ENCODE measurements around the gene PRELID3B.
A peak's percentile ranks its signal among the peaks of the same experiment; 100 is the strongest.

Gene PRELID3B

DNA sequence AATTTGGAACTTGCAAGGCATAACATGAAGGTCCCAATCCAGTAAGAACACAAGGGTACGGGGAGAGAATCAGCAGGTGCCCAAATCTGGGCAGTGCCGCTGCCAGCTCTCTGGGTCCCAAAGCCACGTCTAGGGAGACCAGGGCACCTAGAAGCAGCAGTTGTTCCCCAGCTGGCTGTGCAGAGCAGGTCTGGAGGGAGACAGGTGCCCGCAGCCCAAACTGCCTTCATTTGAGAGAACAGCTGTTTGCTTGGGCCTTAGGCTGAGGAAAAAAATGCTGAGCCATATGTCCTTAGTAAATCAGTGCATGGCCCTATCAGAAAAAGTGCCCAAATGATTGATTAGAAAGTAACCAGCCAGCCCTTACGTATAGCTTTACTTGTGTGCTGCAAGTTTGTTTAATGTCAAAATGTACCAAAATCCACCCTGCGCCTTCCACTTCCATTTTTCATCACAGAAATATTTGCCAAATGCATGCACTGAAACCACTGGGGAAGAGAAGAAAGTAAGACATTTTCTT lies 9.1 kb upstream of the PRELID3B start:
- in situ Hi-C loops (cut with HindIII; ENCODE audit: low sequenced_read_pairs) = no loop called here
- DNase-seq (ENCODE audit: low read depth, low spot score) = no peak
- H3K4me3 ChIP-seq (ENCODE audit: low read depth, low read length) = no peak overlapping the region
- TF ChIP-seq, protein P1, sequence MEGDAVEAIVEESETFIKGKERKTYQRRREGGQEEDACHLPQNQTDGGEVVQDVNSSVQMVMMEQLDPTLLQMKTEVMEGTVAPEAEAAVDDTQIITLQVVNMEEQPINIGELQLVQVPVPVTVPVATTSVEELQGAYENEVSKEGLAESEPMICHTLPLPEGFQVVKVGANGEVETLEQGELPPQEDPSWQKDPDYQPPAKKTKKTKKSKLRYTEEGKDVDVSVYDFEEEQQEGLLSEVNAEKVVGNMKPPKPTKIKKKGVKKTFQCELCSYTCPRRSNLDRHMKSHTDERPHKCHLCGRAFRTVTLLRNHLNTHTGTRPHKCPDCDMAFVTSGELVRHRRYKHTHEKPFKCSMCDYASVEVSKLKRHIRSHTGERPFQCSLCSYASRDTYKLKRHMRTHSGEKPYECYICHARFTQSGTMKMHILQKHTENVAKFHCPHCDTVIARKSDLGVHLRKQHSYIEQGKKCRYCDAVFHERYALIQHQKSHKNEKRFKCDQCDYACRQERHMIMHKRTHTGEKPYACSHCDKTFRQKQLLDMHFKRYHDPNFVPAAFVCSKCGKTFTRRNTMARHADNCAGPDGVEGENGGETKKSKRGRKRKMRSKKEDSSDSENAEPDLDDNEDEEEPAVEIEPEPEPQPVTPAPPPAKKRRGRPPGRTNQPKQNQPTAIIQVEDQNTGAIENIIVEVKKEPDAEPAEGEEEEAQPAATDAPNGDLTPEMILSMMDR (IDR thresholded peaks at IDR 0.05; ENCODE audit: low read depth, low read length) = no peak

DNA sequence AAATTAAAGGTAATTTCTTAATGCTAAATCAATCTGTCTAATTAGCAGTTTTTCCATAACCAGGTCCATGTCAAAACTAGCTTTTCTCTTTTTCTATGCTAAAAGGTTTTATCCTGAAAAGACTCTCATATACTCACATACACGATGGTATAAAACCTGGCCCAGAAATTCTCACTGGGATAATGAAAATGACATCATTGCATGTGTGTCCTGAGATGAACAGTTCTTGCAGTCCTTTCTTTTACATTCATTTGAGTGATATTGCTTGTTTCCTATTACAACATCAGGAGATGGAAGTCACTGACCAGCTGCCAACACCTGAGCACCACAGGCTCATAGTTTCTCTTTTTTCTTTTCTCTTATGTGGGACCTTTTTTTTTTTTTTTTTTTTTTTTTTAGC lies 7.9 kb upstream of the PRELID3B start:
- TF ChIP-seq, protein P1 (IDR thresholded peaks at IDR 0.05; ENCODE audit: low read depth, low read length) = no peak
- in situ Hi-C loops (cut with HindIII; ENCODE audit: low sequenced_read_pairs) = no loop called here
- DNase-seq (ENCODE audit: low read depth, low spot score) = no peak
- H3K4me3 ChIP-seq (ENCODE audit: low read depth, low read length) = no peak overlapping the region

DNA sequence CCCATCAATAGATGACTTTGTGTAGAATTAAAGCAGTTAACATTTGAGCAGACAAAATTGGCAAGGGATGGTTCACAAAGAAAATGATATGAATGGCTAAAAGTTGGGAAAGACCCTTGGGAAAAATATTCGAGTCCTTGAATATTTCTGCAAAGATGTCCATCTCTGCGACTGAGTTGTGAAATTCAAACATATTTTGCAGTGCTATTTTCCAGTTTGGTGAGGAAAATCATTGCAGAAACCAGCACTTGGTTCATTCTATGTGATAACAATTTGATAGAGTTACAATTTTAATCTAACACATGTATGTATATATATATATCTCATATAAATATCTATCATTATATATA lies 6.1 kb upstream of the PRELID3B start:
- H3K4me3 ChIP-seq (ENCODE audit: low read depth, low read length) = no peak overlapping the region
- no peak for DNase-seq (ENCODE audit: low read depth, low spot score)
- in situ Hi-C loops (cut with HindIII; ENCODE audit: low sequenced_read_pairs) = no loop called here
- TF ChIP-seq, protein P1 (IDR thresholded peaks at IDR 0.05; ENCODE audit: low read depth, low read length) = no peak

DNA sequence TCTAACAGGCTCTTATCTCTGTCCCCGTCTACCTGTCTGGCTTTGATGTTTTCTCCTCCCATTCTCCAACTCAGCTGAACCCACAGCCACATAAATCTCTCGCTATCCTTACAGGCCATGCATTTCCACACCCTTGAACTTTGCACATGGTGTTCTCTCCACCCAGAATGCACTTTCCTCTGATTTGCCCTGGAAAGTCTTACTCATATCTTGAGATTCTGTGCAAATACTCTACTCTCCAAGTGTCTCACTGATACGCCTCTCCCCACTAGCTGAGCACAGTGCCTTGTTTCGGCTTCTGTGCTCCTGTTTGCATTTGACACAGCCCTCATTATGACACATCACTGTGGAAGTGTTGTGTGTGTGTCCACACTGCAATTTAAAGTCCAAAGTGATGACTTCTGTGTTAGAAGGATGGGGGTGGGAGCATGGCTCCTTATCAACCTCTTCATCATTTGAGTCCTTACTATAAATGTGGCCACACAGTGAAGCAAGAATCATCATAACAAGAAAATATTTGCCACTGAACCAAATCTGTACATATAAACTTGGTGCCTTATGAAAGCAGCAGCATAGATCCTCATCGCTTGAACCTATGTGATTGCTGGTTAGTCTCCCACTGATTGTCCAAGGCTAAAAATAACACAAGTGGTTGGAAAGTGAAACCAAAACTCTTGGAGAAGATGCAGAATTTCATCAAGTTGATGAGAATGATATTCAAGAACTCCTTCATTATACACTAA lies 5.5 kb upstream of the PRELID3B start:
- H3K4me3 ChIP-seq (ENCODE audit: low read depth, low read length) = no peak overlapping the region
- in situ Hi-C loops (cut with HindIII; ENCODE audit: low sequenced_read_pairs) = no loop called here
- DNase-seq (ENCODE audit: low read depth, low spot score) = peak; percentile 38
- TF ChIP-seq, protein P1 (IDR thresholded peaks at IDR 0.05; ENCODE audit: low read depth, low read length) = no peak

DNA sequence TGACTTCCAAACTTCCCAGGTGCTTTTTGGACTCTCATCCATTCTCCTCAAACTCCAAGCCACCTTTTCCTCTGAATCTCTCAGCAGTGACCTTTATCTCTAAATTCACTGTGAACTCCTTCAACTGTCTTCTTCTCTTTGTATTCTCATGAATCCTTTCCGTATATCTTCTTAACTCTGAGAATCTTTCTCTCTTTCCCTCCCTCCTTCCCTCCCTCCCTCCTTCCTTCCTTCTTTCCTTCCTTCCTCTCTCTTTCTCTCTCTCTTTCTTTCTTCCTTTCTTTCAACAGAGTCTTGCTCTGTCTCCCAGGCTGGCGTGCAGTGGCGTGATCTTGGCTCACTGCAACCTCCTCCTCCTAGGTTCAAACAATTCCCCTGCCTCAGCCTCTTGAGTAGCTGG lies 4.3 kb upstream of the PRELID3B start:
- in situ Hi-C loops (cut with HindIII; ENCODE audit: low sequenced_read_pairs) = no loop called here
- no peak overlapping the region for H3K4me3 ChIP-seq (ENCODE audit: low read depth, low read length)
- DNase-seq (ENCODE audit: low read depth, low spot score) = no peak
- TF ChIP-seq, protein P1 (IDR thresholded peaks at IDR 0.05; ENCODE audit: low read depth, low read length) = no peak

DNA sequence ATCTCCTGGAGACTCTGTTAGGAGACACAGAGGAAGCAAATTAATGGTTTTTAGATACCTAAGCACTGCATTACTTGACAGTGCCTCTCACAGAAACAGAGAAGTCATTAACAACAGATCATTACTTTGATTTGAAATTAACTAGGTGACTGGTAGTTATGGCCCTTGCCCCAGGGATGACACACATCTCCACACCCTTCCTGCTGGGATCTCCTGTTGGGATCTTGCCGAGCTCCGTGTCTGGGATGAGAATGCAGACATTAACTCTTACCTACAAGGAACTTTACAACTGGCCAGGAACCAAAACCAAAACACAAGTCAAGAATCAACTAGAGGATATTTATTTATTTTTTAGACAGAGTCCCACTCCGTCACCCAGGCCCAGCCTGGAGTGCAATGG lies 2.2 kb upstream of the PRELID3B start:
- DNase-seq (ENCODE audit: low read depth, low spot score) = no peak
- TF ChIP-seq, protein P1 (IDR thresholded peaks at IDR 0.05; ENCODE audit: low read depth, low read length) = no peak
- H3K4me3 ChIP-seq (ENCODE audit: low read depth, low read length) = no peak overlapping the region
- in situ Hi-C loops (cut with HindIII; ENCODE audit: low sequenced_read_pairs) = no loop called here

All from astrocyte of the spinal cord (primary cell).